ENCODE measurements around the gene OR5A1.

Gene OR5A1

DNA sequence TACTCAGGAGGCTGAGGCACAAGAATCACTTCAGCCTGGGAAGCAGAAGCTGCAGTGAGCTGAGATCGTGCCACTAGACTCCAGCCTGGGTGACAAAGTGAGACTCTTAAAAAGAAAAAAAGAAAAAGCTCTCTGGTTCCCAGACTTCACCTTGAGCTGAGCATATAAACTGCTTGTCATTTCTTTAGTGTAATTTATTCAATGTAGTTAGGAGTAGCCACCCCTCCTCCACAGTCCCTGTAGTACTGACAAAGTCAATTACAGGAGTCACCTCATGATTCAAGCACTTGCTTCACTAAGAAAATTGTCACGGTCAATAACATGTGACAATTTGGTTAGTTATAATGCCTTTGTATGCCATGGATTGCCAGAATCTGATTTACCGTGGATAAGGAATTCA is 44.1 kb downstream of the OR5A1 start:
- no peak for DNase-seq
